Measurements from ENCODE around the gene SCP2D1. TPM values are rescaled to one million over a fixed set of nuclear protein-coding genes. Genes with fewer than 3 reads are reported as not detected.

SCP2D1 gene
- total RNA-seq, 1 experiment from 2014 or later, result not detected

- Histone ChIP-seq H3K79me2 (ENCODE audit: low read length) (no peaks in the 10 kb centered on the region), H3K9me2 (replicated peaks; ENCODE audit: low read length) (no peaks in the 10 kb centered on the region), H3K4me1 (ENCODE audit: insufficient read depth, low read length) (no peaks in the 10 kb centered on the region), H3F3A (ENCODE audit: low read length, unreplicated experiment) (no peaks in the 10 kb centered on the region), H3K4me2 (ENCODE audit: low read length) (no peak overlapping the region), H3K9me3 (ENCODE audit: low read length) (no peaks in the 10 kb centered on the region), H3K4me3 (ENCODE audit: low read length) (no peak overlapping the region), H4K20me1 (ENCODE audit: low read length) (no peaks in the 10 kb centered on the region), H2AFZ (ENCODE audit: low read length) (no peak overlapping the region), H3K9ac (ENCODE audit: low read length) (no peak overlapping the region), H3K27ac (ENCODE audit: low read length) (no peak overlapping the region), H3K27me3 (ENCODE audit: low read length) (peaks cover 39% of the 10 kb centered on the region), H3K36me3 (ENCODE audit: low read depth, low read length) (no peaks in the 10 kb centered on the region)
- DNase-seq (no peak), ATAC-seq (no peak)
- POLR2A ChIA-PET (ENCODE audit: unreplicated experiment), result no interaction called here
- no TSS peak for BruUV-seq (replicated peaks)
- no peak for TF ChIP-seq CTCF (conservative IDR thresholded peaks at IDR 0.05; ENCODE audit: low read depth, low read length)
- TF ChIP-seq EZH2 (IDR thresholded peaks at IDR 0.05; ENCODE audit: low read length, unreplicated experiment), result no peak
- TF ChIP-seq EZH2phosphoT487 (IDR thresholded peaks at IDR 0.05; ENCODE audit: borderline replicate concordance, low read length), result no peak
- CTCF ChIA-PET, result no interaction called here
- intact Hi-C loops (cut with micrococcal nuclease), result no loop called here
Observed at GRCh38 chr20:18839507-18840247, 26.1 kb downstream of the SCP2D1 start.

DNA sequence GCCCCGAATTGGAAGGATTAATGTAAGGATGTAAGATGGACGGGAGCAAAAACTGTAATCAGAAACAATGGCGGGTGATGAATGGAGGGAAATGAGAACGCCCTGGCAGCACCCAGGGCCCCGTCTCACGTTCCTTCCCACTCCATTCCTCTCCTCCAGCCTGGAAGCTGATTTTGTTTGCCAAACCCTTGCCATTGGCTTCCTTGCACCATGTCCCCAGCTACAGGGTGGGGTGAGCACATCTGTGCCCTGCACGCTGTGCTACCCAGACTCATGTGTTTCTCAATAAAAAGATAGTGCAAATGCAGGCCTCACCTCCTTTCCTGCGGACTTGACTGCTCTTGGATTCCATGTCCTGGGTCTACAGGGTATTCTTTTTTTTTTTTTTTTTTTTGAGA is 26.7 kb downstream of the SCP2D1 start:
- peaks cover 44% of the 10 kb centered on the region for H3K27me3 ChIP-seq (ENCODE audit: low read length)
- DNase-seq (no peak), ATAC-seq (no peak)
- H3K79me2 ChIP-seq (ENCODE audit: low read length), result no peaks in the 10 kb centered on the region
- H2AFZ ChIP-seq (ENCODE audit: low read length), result no peak overlapping the region
- BruUV-seq (replicated peaks), result no TSS peak
- H3K27ac ChIP-seq (ENCODE audit: low read length), result no peak overlapping the region
- no peaks in the 10 kb centered on the region for H4K20me1 ChIP-seq (ENCODE audit: low read length)
- no peaks in the 10 kb centered on the region for H3K36me3 ChIP-seq (ENCODE audit: low read depth, low read length)
- ChIA-PET CTCF (no interaction called here), POLR2A (ENCODE audit: unreplicated experiment) (no interaction called here)
- H3K4me3 ChIP-seq (ENCODE audit: low read length), result no peak overlapping the region
- no peak overlapping the region for H3K9ac ChIP-seq (ENCODE audit: low read length)
- no peak overlapping the region for H3K4me2 ChIP-seq (ENCODE audit: low read length)
- H3K9me3 ChIP-seq (ENCODE audit: low read length), result no peaks in the 10 kb centered on the region
- no peaks in the 10 kb centered on the region for H3K9me2 ChIP-seq (replicated peaks; ENCODE audit: low read length)
- no peaks in the 10 kb centered on the region for H3K4me1 ChIP-seq (ENCODE audit: insufficient read depth, low read length)
- intact Hi-C loops (cut with micrococcal nuclease), result no loop called here
- no peaks in the 10 kb centered on the region for H3F3A ChIP-seq (ENCODE audit: low read length, unreplicated experiment)
- TF ChIP-seq EZH2phosphoT487 (IDR thresholded peaks at IDR 0.05; ENCODE audit: borderline replicate concordance, low read length) (no peak), CTCF (conservative IDR thresholded peaks at IDR 0.05; ENCODE audit: low read depth, low read length) (no peak), EZH2 (IDR thresholded peaks at IDR 0.05; ENCODE audit: low read length, unreplicated experiment) (no peak)

DNA sequence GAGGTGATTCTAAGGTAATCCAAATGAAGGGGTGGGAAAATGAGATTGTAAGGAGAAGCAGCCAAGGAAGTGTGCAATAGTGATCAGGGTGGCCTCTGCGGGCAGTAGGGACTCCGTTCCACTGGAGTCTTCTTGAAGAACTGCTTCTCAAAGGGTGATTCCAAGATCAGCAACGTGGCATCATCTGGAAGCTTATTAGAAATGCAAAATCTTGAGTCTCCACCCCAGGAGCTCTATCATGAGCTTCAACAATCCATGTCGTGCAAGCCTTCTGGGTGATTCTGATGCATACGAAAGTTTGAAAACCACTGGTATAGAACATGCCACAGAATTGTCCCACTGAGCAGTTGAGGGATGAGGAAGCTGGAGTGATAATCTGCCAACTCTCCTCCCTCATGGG is 31.4 kb downstream of the SCP2D1 start:
- no peaks in the 10 kb centered on the region for H3K9me3 ChIP-seq (ENCODE audit: low read length)
- no peaks in the 10 kb centered on the region for H3K36me3 ChIP-seq (ENCODE audit: low read depth, low read length)
- H3K4me3 ChIP-seq (ENCODE audit: low read length), result no peak overlapping the region
- H3K27me3 ChIP-seq (ENCODE audit: low read length), result peaks cover 67% of the 10 kb centered on the region
- no peak overlapping the region for H3K27ac ChIP-seq (ENCODE audit: low read length)
- H3F3A ChIP-seq (ENCODE audit: low read length, unreplicated experiment), result no peaks in the 10 kb centered on the region
- H3K9me2 ChIP-seq (replicated peaks; ENCODE audit: low read length), result no peaks in the 10 kb centered on the region; the same call in 1 of the 2 replicates
- H3K79me2 ChIP-seq (ENCODE audit: low read length), result no peaks in the 10 kb centered on the region
- ChIA-PET CTCF (no interaction called here), POLR2A (ENCODE audit: unreplicated experiment) (no interaction called here)
- H2AFZ ChIP-seq (ENCODE audit: low read length), result no peak overlapping the region
- ATAC-seq (no peak), DNase-seq (no peak)
- no peak overlapping the region for H3K4me2 ChIP-seq (ENCODE audit: low read length)
- TF ChIP-seq EZH2 (IDR thresholded peaks at IDR 0.05; ENCODE audit: low read length, unreplicated experiment) (no peak), CTCF (conservative IDR thresholded peaks at IDR 0.05; ENCODE audit: low read depth, low read length) (no peak), EZH2phosphoT487 (IDR thresholded peaks at IDR 0.05; ENCODE audit: borderline replicate concordance, low read length) (no peak)
- intact Hi-C loops (cut with micrococcal nuclease), result no loop called here
- BruUV-seq (replicated peaks), result no TSS peak
- H4K20me1 ChIP-seq (ENCODE audit: low read length), result no peaks in the 10 kb centered on the region
- no peaks in the 10 kb centered on the region for H3K4me1 ChIP-seq (ENCODE audit: insufficient read depth, low read length)
- no peak overlapping the region for H3K9ac ChIP-seq (ENCODE audit: low read length)

Measured in PC-3 (cell line).